B cell (primary cell): ENCODE data around the gene POLR3B. TPM values are rescaled to one million over a fixed set of nuclear protein-coding genes. Genes with fewer than 3 reads are reported as not detected.

ENCODE experiments used
- ATAC-seq: fragments of 200-7000 bp; cut with Tn5 transposase; one replicate; pipeline ENCODE4 v1.10.0; 2021; ENCODE audit warnings: low read depth, mild to moderate bottlenecking, moderate number of reproducible peaks, moderate library complexity
- CTCF ChIA-PET: fragments of 350-600 bp; sonication (Branson Sonifier 250); formaldehyde crosslinking; loops from one replicate; lab custom pipeline; 2021; ENCODE audit warnings: antibody characterized with exemption, inconsistent platforms; lab: Charles Lee
- POLR2A ChIA-PET: fragments of 350-600 bp; sonication (Branson Sonifier 250); formaldehyde crosslinking; loops from one replicate; lab custom pipeline; 2021; ENCODE audit warnings: antibody characterized with exemption; lab: Charles Lee
- DNase-seq: peaks from one replicate; pipeline ENCODE4 v3.0.0; 2013
- H2AFZ ChIP-seq: 2 replicates; pipeline ENCODE4 v1.6.1; 2012; ENCODE audit warnings: mild to moderate bottlenecking, low read depth, low read length; ENCODE audit not compliant: insufficient read depth, poor library complexity, severe bottlenecking
- H3K27ac ChIP-seq, 2 donors: 1 replicate in 1 of 2; 2 replicates in 1 of 2; pipeline ENCODE4 v1.5.1; 2012 to 2013; ENCODE audit warnings: low read length in 2 of 2, mild to moderate bottlenecking in 2 of 2, moderate library complexity in 1 of 2
- H3K27me3 ChIP-seq, 4 experiments: fragments of 200-600 bp in 1 of 4; sonication (generic) in 1 of 4; replicated peaks in 1 of 4; 1 replicate in 2 of 4; 2 replicates in 2 of 4; pipeline versions ENCODE4 v1.6.1 to v1.7.0; 2013 to 2016; ENCODE audit warnings: low read length in 3 of 4, mild to moderate bottlenecking in 2 of 4, mixed read lengths in 1 of 4, moderate library complexity in 1 of 4; ENCODE audit not compliant: insufficient read depth in 4 of 4, control insufficient read depth in 3 of 4; ENCODE audit errors: control extremely low read depth in 1 of 4
- H3K36me3 ChIP-seq, 2 experiments: replicated peaks in 1 of 2; 1 replicate in 1 of 2; 2 replicates in 1 of 2; pipeline versions ENCODE4 v1.6.1 to v1.7.1; 2013; ENCODE audit warnings: low read length in 1 of 2; ENCODE audit not compliant: insufficient read depth in 2 of 2, control insufficient read depth in 1 of 2; ENCODE audit errors: control extremely low read depth in 1 of 2, extremely low read depth in 1 of 2
- H3K4me1 ChIP-seq, 2 donors: fragments of 200-600 bp in 1 of 2; sonication (generic) in 1 of 2; 1 replicate in 1 of 2; 2 replicates in 1 of 2; pipeline versions ENCODE4 v1.5.1 to v1.6.1; 2013 to 2017; ENCODE audit warnings: low read length in 2 of 2; ENCODE audit not compliant: control insufficient read depth in 2 of 2, insufficient read depth in 2 of 2
- H3K4me2 ChIP-seq: replicated peaks from 2 replicates; pipeline ENCODE3; 2012; ENCODE audit warnings: mild to moderate bottlenecking, low read depth, low read length; ENCODE audit not compliant: poor library complexity, severe bottlenecking
- H3K4me3 ChIP-seq, 5 experiments: fragments of 200-600 bp in 1 of 5; sonication (generic) in 1 of 5; 1 replicate in 3 of 5; 2 replicates in 2 of 5; pipeline versions ENCODE4 v1.5.1 to v1.7.0; 2011 to 2016; ENCODE audit warnings: low read length in 4 of 5, mild to moderate bottlenecking in 4 of 5, low read depth in 2 of 5, control low read depth in 1 of 5, moderate library complexity in 1 of 5; ENCODE audit not compliant: insufficient read depth in 1 of 5; ENCODE audit errors: control extremely low read depth in 1 of 5, extremely low read depth in 1 of 5
- H3K79me2 ChIP-seq: fragments of 200-600 bp; sonication (generic); one replicate; pipeline ENCODE4 v1.6.0; 2016; ENCODE audit warnings: low read length; ENCODE audit not compliant: control insufficient read depth, insufficient read depth
- H3K9ac ChIP-seq: fragments of 200-600 bp; sonication (generic); 2 replicates; pipeline ENCODE4 v1.6.1; 2017; ENCODE audit warnings: mild to moderate bottlenecking, low read length, moderate library complexity
- H3K9me3 ChIP-seq, 3 donors: one replicate each; pipeline versions ENCODE4 v1.6.1 to v1.7.1; 2013; ENCODE audit warnings: low read length in 2 of 3; ENCODE audit not compliant: control insufficient read depth in 2 of 3, insufficient read depth in 1 of 3; ENCODE audit errors: control extremely low read depth in 1 of 3
- H4K20me1 ChIP-seq: 2 replicates; pipeline ENCODE4 v1.6.0; 2012; ENCODE audit warnings: mild to moderate bottlenecking, low read length; ENCODE audit not compliant: insufficient read depth, control insufficient read depth, poor library complexity, severe bottlenecking
- H3K27ac Mint-ChIP-seq: one replicate; pipeline ENCODE4 v1.8.0; 2021; ENCODE audit warnings: mixed read lengths
- H3K27me3 Mint-ChIP-seq: one replicate; pipeline ENCODE4 v1.8.0; 2021; ENCODE audit warnings: mixed read lengths
- H3K4me1 Mint-ChIP-seq: one replicate; pipeline ENCODE4 v1.8.0; 2021; ENCODE audit warnings: mixed read lengths
- H3K4me3 Mint-ChIP-seq: one replicate; pipeline ENCODE4 v1.8.0; 2021; ENCODE audit warnings: mixed read lengths
- H3K9me3 Mint-ChIP-seq: one replicate; pipeline ENCODE4 v1.8.0; 2022; ENCODE audit warnings: mixed read lengths; ENCODE audit not compliant: insufficient read depth
- CTCF ChIP-seq: fragments of 200-600 bp; IDR thresholded peaks from one replicate; pipeline ENCODE4 v1.8.0; 2022; ENCODE audit warnings: antibody characterized with exemption, mild to moderate bottlenecking
- EZH2 ChIP-seq: IDR thresholded peaks from 2 replicates; pipeline ENCODE4 v1.6.1; 2012; ENCODE audit warnings: borderline replicate concordance, low read depth, mild to moderate bottlenecking, moderate library complexity, low read length; ENCODE audit not compliant: insufficient read depth, poor library complexity, severe bottlenecking
- WGBS: methylation state at CpG from one replicate; pipeline ENCODE4 v1.1.5; 2013; ENCODE audit warnings: missing lambda C conversion rate; ENCODE audit not compliant: insufficient coverage; 5-methylcytosine and 5-hydroxymethylcytosine counted together
- intact Hi-C: fragments of 100-400 bp; cut with micrococcal nuclease; formaldehyde crosslinking; loops from one replicate; pipeline ENCODE4 v1.10.0; 2022
- polyA plus RNA-seq: library from polyadenylated mRNA; depleted of rRNA; stranded (reverse); fragments of >200 nt; gene quantifications from 2 replicates; pipeline ENCODE4 v1.2.3, GENCODE V29; 2012
- total RNA-seq, 2 donors: library from RNA; stranded (reverse); fragments of 120-200 nt in 1 of 2; gene quantifications; 1 replicate in 1 of 2; 2 replicates in 1 of 2; pipeline versions ENCODE4 v1.2.3 to v1.2.4, GENCODE V29; 2013 to 2022

The POLR3B gene
- total and polyA plus RNA-seq, 2 donors (not counting 1 experiment from before 2014, with no cell fraction given), result 1.3 to 9.7 TPM

- Histone ChIP-seq H2AFZ (no peak overlapping the region), H3K4me2 (no peak overlapping the region), H3K36me3 (peaks cover 8 to 13% of the 10 kb centered on the region in 2 experiments), H3K9ac (no peak overlapping the region), H3K27me3 (no peaks in the 10 kb centered on the region), H3K27ac (no peak overlapping the region), H3K9me3 (no peaks in the 10 kb centered on the region), H3K79me2 (no peaks in the 10 kb centered on the region), H3K4me3 (no peak overlapping the region), H3K4me1 (no peaks in the 10 kb centered on the region), H4K20me1 (no peaks in the 10 kb centered on the region)
- POLR2A ChIA-PET, result no interaction called here
- no CpG with 5 or more reads among the region's 2 CpGs for WGBS
- ATAC-seq (no peak), DNase-seq (no peak)
- Mint-ChIP-seq H3K4me1 (no peaks in the 10 kb centered on the region), H3K9me3 (no peaks in the 10 kb centered on the region), H3K4me3 (no peak overlapping the region), H3K27me3 (no peaks in the 10 kb centered on the region), H3K27ac (no peak overlapping the region)
- TF ChIP-seq CTCF (no peak), EZH2 (no peak)
- intact Hi-C loops, result no loop called here
- CTCF ChIA-PET, result no interaction called here
Measured at GRCh38 chr12:106409878-106410277, 52.3 kb downstream of the POLR3B start.

DNA sequence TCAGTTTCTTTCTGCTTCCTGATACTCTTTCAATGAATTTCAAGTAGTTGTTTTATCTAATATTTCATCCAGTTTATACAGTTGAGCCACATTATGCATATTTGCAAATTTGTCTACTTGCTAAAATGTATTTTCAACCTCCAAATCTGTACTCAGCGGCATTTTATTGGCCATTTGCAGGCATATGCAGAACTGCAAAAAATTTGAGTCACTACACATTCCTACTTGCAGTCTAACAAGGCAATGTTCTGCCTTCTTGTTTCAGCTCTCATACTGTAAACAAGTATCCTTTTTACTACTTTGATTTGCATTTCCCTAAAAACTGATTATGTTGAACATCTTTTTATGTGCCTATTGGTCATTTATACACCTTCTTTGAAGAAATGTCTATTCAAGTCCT lies 55.0 kb downstream of the POLR3B start:
- TF ChIP-seq EZH2 (no peak), CTCF (no peak)
- Mint-ChIP-seq H3K4me3 (no peak overlapping the region), H3K27ac (no peak overlapping the region), H3K27me3 (no peaks in the 10 kb centered on the region), H3K4me1 (no peaks in the 10 kb centered on the region), H3K9me3 (no peaks in the 10 kb centered on the region)
- no peak overlapping the region for H3K27ac ChIP-seq
- no peaks in the 10 kb centered on the region for H3K9me3 ChIP-seq
- no peaks in the 10 kb centered on the region for H3K27me3 ChIP-seq
- H3K9ac ChIP-seq, result no peak overlapping the region
- intact Hi-C loops, result no loop called here
- ChIA-PET POLR2A (no interaction called here), CTCF (no interaction called here)
- 100% methylated on average over 1 of the region's 1 CpG for WGBS
- no peak overlapping the region for H3K4me2 ChIP-seq
- H2AFZ ChIP-seq, result no peak overlapping the region
- no peak overlapping the region for H3K4me3 ChIP-seq
- H3K4me1 ChIP-seq, result no peaks in the 10 kb centered on the region
- ATAC-seq (no peak), DNase-seq (no peak)
- H3K36me3 ChIP-seq, result peaks cover 8 to 13% of the 10 kb centered on the region in 2 experiments
- H4K20me1 ChIP-seq, result no peaks in the 10 kb centered on the region
- no peaks in the 10 kb centered on the region for H3K79me2 ChIP-seq
